GM12878 (cell line): ENCODE data around the gene TRIM45.

ENCODE experiments used
- BHLHE40 ChIP-seq, 2 experiments: fragments of 450-650 bp in 1 of 2; IDR thresholded peaks; 2 replicates each; pipeline ENCODE4 v1.6.1; 2011 to 2017; ENCODE audit warnings: low read depth in 2 of 2, borderline replicate concordance in 1 of 2, improper control_type of control experiment in 1 of 2, low read length in 1 of 2, mild to moderate bottlenecking in 1 of 2
- EP300 ChIP-seq, 2 experiments: fragments of 150-350 bp in 1 of 2; IDR thresholded peaks; 2 replicates each; pipeline ENCODE4 v1.6.1; 2011 to 2012; ENCODE audit warnings: low read depth in 2 of 2, low read length in 2 of 2, borderline replicate concordance in 1 of 2, improper control_type of control experiment in 1 of 2, inconsistent platforms in 1 of 2; ENCODE audit not compliant: control insufficient read depth in 1 of 2
- MTA3 ChIP-seq: IDR thresholded peaks from 2 replicates; pipeline ENCODE4 v1.6.1; 2012; ENCODE audit warnings: low read length, inconsistent platforms, borderline replicate concordance
- NFIC ChIP-seq: IDR thresholded peaks from 2 replicates; pipeline ENCODE4 v1.6.1; 2012; ENCODE audit warnings: low read depth, mild to moderate bottlenecking, inconsistent platforms, low read length, moderate library complexity
- SUPT20H ChIP-seq: IDR thresholded peaks from 2 replicates; pipeline ENCODE4 v1.6.1; 2011; ENCODE audit warnings: low read depth, mild to moderate bottlenecking, low read length, moderate library complexity, borderline replicate concordance; ENCODE audit not compliant: control insufficient read depth
- SUZ12 ChIP-seq: fragments of 200-600 bp; sonication (generic); IDR thresholded peaks from one replicate; pipeline ENCODE4 v1.6.1; 2018; ENCODE audit warnings: antibody characterized with exemption, mild to moderate bottlenecking; ENCODE audit not compliant: unreplicated experiment
- YY1 ChIP-seq: IDR thresholded peaks from 2 replicates; pipeline ENCODE4 v1.6.1; 2011; ENCODE audit warnings: low read depth, mild to moderate bottlenecking, low read length
- TF ChIP-seq, protein P1 (sequence below), 3 experiments: IDR thresholded peaks in 2 of 3; conservative IDR thresholded peaks in 1 of 3; 2 replicates each; pipeline ENCODE4 v1.5.1; 2011; ENCODE audit warnings: low read depth in 3 of 3, low read length in 3 of 3, mild to moderate bottlenecking in 3 of 3, control low read depth in 2 of 3, moderate library complexity in 2 of 3, inconsistent platforms in 1 of 3, mixed read lengths in 1 of 3; ENCODE audit not compliant: control insufficient read depth in 2 of 3, insufficient read depth in 1 of 3; ENCODE audit errors: extremely low read depth in 1 of 3
- TF ChIP-seq, protein P2 (sequence below): IDR thresholded peaks from 2 replicates; pipeline ENCODE4 v1.6.1; 2012; ENCODE audit warnings: low read depth, low read length, improper control_type of control experiment
- TF ChIP-seq, protein P3 (sequence below): fragments of 450-650 bp; IDR thresholded peaks from 2 replicates; pipeline ENCODE4 v1.6.1; 2017; ENCODE audit warnings: mild to moderate bottlenecking, moderate library complexity

GRCh38 chr1:117107364-117107763, 14.2 kb downstream of the TRIM45 start:
- TF ChIP-seq, protein P1, sequence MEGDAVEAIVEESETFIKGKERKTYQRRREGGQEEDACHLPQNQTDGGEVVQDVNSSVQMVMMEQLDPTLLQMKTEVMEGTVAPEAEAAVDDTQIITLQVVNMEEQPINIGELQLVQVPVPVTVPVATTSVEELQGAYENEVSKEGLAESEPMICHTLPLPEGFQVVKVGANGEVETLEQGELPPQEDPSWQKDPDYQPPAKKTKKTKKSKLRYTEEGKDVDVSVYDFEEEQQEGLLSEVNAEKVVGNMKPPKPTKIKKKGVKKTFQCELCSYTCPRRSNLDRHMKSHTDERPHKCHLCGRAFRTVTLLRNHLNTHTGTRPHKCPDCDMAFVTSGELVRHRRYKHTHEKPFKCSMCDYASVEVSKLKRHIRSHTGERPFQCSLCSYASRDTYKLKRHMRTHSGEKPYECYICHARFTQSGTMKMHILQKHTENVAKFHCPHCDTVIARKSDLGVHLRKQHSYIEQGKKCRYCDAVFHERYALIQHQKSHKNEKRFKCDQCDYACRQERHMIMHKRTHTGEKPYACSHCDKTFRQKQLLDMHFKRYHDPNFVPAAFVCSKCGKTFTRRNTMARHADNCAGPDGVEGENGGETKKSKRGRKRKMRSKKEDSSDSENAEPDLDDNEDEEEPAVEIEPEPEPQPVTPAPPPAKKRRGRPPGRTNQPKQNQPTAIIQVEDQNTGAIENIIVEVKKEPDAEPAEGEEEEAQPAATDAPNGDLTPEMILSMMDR (IDR thresholded peaks at IDR 0.05 in 2 of 3, conservative IDR thresholded peaks at IDR 0.05 in 1 of 3; ENCODE audit: control insufficient read depth in 2 of 3, extremely low read depth in 1 of 3, insufficient read depth in 1 of 3, low read depth in 3 of 3, low read length in 3 of 3) = no peak
- TF ChIP-seq NFIC = no peak
- TF ChIP-seq, protein P2, sequence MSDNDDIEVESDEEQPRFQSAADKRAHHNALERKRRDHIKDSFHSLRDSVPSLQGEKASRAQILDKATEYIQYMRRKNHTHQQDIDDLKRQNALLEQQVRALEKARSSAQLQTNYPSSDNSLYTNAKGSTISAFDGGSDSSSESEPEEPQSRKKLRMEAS = no peak
- no peak for TF ChIP-seq SUZ12
- TF ChIP-seq MTA3 = no peak
- no peak for TF ChIP-seq BHLHE40 (IDR thresholded peaks at IDR 0.05; ENCODE audit: borderline replicate concordance in 1 of 2, low read depth in 2 of 2, low read length in 1 of 2)
- no peak for TF ChIP-seq EP300 (IDR thresholded peaks at IDR 0.05; ENCODE audit: borderline replicate concordance in 1 of 2, control insufficient read depth in 1 of 2, low read depth in 2 of 2, low read length in 2 of 2)
- TF ChIP-seq SUPT20H = no peak
- no peak for TF ChIP-seq YY1
- TF ChIP-seq, protein P3, sequence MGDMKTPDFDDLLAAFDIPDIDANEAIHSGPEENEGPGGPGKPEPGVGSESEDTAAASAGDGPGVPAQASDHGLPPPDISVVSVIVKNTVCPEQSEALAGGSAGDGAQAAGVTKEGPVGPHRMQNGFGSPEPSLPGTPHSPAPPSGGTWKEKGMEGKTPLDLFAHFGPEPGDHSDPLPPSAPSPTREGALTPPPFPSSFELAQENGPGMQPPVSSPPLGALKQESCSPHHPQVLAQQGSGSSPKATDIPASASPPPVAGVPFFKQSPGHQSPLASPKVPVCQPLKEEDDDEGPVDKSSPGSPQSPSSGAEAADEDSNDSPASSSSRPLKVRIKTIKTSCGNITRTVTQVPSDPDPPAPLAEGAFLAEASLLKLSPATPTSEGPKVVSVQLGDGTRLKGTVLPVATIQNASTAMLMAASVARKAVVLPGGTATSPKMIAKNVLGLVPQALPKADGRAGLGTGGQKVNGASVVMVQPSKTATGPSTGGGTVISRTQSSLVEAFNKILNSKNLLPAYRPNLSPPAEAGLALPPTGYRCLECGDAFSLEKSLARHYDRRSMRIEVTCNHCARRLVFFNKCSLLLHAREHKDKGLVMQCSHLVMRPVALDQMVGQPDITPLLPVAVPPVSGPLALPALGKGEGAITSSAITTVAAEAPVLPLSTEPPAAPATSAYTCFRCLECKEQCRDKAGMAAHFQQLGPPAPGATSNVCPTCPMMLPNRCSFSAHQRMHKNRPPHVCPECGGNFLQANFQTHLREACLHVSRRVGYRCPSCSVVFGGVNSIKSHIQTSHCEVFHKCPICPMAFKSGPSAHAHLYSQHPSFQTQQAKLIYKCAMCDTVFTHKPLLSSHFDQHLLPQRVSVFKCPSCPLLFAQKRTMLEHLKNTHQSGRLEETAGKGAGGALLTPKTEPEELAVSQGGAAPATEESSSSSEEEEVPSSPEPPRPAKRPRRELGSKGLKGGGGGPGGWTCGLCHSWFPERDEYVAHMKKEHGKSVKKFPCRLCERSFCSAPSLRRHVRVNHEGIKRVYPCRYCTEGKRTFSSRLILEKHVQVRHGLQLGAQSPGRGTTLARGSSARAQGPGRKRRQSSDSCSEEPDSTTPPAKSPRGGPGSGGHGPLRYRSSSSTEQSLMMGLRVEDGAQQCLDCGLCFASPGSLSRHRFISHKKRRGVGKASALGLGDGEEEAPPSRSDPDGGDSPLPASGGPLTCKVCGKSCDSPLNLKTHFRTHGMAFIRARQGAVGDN = no peak
